Measurements from ENCODE around the gene RBM20.
"Not testable (repeated sequence)": the region's sequence is repeated elsewhere in the genome, so short reads cannot be mapped to it uniquely, and the experiment has no call there.

RBM20 gene

DNA sequence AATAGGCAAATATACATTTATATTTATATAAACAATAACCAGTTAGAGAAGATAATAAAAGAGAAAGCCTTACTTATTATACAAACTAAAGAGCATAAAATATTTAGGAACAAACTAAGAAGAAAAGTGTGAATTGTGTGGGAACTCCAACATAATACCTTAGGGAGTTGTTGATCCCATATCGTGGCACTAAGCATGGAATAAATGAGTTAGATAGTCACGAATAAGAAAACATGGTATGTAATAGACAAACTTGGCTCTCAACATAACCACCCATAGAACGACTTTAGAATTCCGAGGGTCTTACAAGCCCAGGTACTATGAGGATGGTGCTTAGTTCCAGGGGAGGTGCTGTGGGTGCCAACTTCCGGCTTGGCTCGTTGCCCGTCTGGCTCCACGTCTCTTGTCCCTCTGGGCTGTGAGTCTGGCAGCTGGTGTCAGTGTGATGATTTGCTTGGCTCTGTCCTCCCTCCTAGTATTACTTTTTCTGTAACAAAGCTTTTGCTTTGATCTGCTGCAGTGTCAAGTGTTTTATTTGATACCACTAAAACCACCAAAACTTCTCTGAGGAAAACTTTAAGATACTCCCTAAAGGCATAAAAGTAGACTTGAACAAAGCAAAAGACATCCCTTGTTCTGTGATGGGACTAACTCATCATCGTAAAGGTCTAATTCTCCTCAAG, 9.5 kb upstream of the RBM20 start:
- no peak for DNase-seq (ENCODE audit: low read depth, low spot score)
- no peak overlapping the region for H3K4me3 ChIP-seq (ENCODE audit: low read depth, low read length)
- TF ChIP-seq, protein P1, sequence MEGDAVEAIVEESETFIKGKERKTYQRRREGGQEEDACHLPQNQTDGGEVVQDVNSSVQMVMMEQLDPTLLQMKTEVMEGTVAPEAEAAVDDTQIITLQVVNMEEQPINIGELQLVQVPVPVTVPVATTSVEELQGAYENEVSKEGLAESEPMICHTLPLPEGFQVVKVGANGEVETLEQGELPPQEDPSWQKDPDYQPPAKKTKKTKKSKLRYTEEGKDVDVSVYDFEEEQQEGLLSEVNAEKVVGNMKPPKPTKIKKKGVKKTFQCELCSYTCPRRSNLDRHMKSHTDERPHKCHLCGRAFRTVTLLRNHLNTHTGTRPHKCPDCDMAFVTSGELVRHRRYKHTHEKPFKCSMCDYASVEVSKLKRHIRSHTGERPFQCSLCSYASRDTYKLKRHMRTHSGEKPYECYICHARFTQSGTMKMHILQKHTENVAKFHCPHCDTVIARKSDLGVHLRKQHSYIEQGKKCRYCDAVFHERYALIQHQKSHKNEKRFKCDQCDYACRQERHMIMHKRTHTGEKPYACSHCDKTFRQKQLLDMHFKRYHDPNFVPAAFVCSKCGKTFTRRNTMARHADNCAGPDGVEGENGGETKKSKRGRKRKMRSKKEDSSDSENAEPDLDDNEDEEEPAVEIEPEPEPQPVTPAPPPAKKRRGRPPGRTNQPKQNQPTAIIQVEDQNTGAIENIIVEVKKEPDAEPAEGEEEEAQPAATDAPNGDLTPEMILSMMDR (IDR thresholded peaks at IDR 0.05; ENCODE audit: low read depth, low read length) = no peak
- in situ Hi-C loops (cut with HindIII; ENCODE audit: low sequenced_read_pairs) = no loop called here

DNA sequence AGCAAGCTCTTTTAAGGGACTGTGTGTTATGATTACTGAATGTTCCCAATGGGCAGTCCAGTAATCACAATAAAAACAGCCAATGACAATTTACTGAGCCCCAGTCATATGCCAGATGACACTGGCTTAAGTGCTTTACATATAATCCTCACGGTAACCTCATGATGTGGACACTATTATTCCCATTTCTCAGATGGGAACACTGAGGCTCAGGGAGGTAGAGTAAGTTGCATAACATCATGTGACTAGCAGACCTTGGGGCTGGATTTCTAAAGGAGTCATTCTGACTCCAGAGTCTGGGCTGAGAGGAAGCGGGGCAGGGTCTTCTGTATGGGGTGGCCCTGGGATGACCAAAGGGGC, 7.6 kb upstream of the RBM20 start:
- H3K4me3 ChIP-seq (ENCODE audit: low read depth, low read length) = no peak overlapping the region
- TF ChIP-seq, protein P1 (IDR thresholded peaks at IDR 0.05; ENCODE audit: low read depth, low read length) = no peak
- no peak for DNase-seq (ENCODE audit: low read depth, low spot score)
- in situ Hi-C loops (cut with HindIII; ENCODE audit: low sequenced_read_pairs) = no loop called here

DNA sequence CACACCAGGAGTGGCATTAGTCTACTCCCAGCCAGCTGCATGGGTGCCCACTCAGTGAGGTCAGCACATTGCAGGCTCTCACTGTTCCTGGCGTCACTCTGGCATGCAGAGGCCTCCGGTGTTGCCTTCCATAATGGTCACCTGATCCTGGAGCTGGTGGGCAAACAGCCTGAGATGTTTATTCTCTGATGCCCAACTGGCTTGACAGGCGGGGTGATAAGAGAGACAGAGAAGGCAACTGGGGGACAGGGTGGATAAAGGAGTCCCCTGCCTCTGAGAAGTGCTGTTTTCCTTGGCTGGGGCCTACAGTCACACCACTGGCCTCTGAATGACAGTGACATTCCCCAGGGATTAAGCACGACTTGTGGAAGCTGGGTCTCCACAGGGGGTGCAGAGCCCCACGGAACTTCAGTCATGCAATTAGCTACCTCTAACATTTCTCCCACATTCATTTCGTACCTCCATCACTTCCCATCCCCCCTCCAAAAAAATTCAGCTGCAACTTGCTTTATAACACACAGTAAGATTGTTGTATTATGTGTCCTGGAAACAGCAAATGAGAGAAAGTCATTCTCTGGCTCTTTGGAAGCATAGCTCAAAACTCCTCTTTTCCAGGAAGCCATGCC, 7.1 kb upstream of the RBM20 start:
- in situ Hi-C loops (cut with HindIII; ENCODE audit: low sequenced_read_pairs) = no loop called here
- no peak overlapping the region for H3K4me3 ChIP-seq (ENCODE audit: low read depth, low read length)
- TF ChIP-seq, protein P1 (IDR thresholded peaks at IDR 0.05; ENCODE audit: low read depth, low read length) = no peak
- no peak for DNase-seq (ENCODE audit: low read depth, low spot score)

DNA sequence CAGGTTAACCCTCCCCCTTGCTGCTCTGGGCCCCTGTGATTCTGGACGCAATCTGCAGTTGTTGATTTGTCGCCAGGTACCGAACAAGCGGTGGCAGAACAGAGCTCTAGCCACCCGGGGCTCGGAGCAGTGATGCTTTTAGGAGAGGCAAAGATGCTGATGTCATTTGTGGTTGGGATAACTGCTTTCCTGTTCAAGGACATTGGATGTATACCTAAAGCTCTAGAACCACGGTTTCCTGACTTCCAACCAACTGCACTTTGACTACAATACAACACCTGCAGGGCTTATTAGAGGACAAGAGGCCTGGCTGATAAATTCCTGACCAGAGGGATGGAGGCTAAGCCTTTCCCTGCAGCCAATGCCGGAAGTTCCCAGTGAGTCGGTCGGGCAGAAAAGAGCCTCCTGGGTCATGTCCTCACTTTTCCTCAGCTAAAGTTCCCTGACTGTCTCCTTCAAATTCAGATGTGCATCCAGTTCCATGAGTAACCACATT, 6.5 kb upstream of the RBM20 start:
- in situ Hi-C loops (cut with HindIII; ENCODE audit: low sequenced_read_pairs) = no loop called here
- no peak overlapping the region for H3K4me3 ChIP-seq (ENCODE audit: low read depth, low read length)
- no peak for DNase-seq (ENCODE audit: low read depth, low spot score)
- TF ChIP-seq, protein P1 (IDR thresholded peaks at IDR 0.05; ENCODE audit: low read depth, low read length) = no peak

DNA sequence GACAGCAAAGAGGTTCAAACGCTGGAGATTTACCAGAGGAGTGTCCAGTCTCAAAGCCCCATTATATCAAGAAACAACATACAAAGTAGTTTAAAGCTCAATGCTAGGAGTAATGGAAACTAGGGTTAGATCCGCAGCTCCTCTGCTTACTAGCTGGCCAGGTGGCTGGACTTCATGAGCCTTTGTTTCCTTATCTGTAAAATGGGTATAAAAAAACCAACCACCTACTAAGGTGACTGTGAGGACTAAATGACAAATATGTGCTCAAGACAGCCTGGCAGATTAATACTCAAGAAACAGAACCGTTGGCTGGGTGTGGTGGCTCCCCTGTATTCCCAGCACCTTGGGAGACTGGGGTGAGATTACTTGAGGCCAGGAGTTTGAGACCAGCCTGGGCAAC, 5.8 kb upstream of the RBM20 start:
- H3K4me3 ChIP-seq (ENCODE audit: low read depth, low read length) = no peak overlapping the region
- DNase-seq (ENCODE audit: low read depth, low spot score) = no peak
- in situ Hi-C loops (cut with HindIII; ENCODE audit: low sequenced_read_pairs) = no loop called here
- TF ChIP-seq, protein P1 (IDR thresholded peaks at IDR 0.05; ENCODE audit: low read depth, low read length) = no peak

DNA sequence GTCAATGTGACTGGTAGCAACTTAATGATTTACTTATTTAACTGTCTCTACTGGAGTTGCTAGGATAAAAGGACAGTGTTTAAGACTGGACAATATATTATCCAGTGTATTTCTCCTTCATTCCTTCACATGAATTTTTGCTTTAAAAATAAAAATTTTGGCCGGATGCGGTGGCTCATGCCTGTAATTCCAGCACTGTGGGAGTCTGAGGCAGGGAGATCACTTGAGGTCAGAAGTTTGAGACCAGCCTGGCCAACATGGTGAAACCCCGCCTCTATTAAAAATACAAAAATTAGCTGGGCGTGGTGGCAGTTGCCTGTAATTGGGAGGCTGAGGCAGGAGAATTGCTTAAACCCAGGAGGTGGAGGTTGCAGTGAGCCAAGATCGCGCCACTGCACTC, 5.1 kb upstream of the RBM20 start:
- H3K4me3 ChIP-seq (ENCODE audit: low read depth, low read length); DNase-seq (ENCODE audit: low read depth, low spot score); in situ Hi-C loops (cut with HindIII; ENCODE audit: low sequenced_read_pairs): not testable (repeated sequence)

DNA sequence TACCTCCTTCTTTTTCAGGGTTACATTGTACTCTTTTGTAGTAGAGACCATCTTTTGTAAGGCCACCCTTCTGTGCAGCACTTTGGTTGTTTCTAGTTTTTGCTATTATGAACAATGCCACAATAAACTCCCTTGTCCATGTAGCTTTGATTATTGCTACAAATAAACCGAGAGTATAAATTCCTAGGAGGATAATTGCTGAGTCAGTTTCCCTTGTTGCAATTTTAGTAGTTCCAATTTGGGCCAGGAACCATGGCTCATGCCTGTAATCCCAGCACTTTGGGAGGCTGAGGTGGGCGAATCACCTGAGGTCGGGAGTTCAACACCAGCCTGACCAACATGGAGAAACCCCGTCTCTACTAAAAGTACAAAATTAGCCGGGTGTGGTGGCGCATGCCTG, 4.3 kb upstream of the RBM20 start:
- DNase-seq (ENCODE audit: low read depth, low spot score); H3K4me3 ChIP-seq (ENCODE audit: low read depth, low read length); in situ Hi-C loops (cut with HindIII; ENCODE audit: low sequenced_read_pairs): not testable (repeated sequence)
